Umbilical cord (tissue), 2 donors: ENCODE measurements around the gene ATP5F1E. TPM values are rescaled to one million over a fixed set of nuclear protein-coding genes. Genes with fewer than 3 reads are reported as not detected.
"Not testable (repeated sequence)": the region's sequence is repeated elsewhere in the genome, so short reads cannot be mapped to it uniquely, and the experiment has no call there.

Experiments used
- DNase-seq: peaks from one replicate; pipeline ENCODE4 v3.0.0-alpha.2; 2015; ENCODE audit warnings: low spot score
- total RNA-seq: library from RNA; depleted of rRNA; stranded (reverse); fragments of >200 nt; gene quantifications from one replicate; pipeline ENCODE4 v1.2.3, GENCODE V29; 2014; ENCODE audit warnings: low replicate concordance; ENCODE audit not compliant: insufficient read depth

Gene ATP5F1E
- total RNA-seq, 1 donor from 2014 or later: 34.7 TPM

DNA sequence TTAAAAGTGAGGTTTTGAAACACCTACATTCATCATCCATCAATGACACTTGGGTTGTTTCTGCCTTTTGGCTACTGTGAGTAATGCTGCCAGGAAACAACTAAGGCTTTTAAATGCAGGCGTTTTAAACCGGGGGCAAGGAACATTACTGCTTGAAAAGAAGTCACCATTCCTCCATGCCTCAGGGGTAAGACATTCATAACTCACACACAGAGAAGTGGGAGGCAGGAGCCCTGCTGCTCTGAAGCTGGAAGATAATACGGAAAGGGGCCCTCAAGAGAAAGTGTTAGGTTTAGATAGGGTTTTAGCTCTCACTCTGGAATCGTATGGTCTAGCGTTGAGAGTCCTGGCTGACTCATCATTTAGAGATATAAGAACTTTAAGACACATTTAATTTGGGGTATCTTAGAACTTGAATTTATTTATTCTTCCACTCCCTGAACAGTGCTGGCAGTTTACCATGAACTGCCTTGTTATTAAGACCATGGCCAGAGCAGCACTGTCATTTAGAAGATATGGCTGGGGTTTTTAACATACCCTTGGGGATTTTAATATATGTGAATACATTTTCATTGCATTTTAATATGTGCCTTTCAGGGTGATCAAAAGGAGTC is 11.1 kb downstream of the ATP5F1E start:
- peak; percentile 50 for DNase-seq

- no peak for DNase-seq
These were observed 12.9 kb downstream of the ATP5F1E start, which contains the start of gene TUBB1 for GRCh38 chr20:59019217-59019616. Gene TUBB1 (plus strand): TSS chr20:59019429. CDS start chr20:59019523, 94 bp downstream.

DNA sequence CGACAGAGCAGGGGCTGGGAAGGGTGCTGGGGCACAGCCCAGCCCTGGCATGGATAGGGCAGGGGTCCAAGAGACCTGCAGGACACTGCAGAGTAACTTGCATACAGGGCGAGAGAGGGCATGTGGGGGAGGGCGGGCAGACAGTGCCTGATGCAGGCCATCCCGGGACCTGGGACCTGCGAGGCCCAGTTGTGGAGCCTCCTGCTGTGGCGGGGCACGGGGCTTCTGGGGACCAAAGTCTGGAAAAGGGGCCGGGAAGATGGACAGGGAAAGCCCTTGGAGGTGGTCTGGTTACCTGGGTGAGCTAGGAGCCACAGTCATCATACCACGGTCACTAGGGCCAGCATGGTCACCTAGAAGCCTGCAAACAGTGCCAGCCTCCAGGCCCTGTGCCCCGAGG is 13.3 kb downstream of the ATP5F1E start:
- no peak for DNase-seq

GRCh38 chr20:59017493-59018231 is 14.5 kb downstream of the ATP5F1E start:
- DNase-seq: no peak

GRCh38 chr20:59016795-59017492 is 15.2 kb downstream of the ATP5F1E start:
- no peak for DNase-seq

GRCh38 chr20:59015812-59016711 is 16.1 kb downstream of the ATP5F1E start:
- DNase-seq: no peak

GRCh38 chr20:59015411-59015810 is 16.7 kb downstream of the ATP5F1E start:
- no peak for DNase-seq

GRCh38 chr20:59014680-59015389 is 17.3 kb downstream of the ATP5F1E start:
- no peak for DNase-seq

DNA sequence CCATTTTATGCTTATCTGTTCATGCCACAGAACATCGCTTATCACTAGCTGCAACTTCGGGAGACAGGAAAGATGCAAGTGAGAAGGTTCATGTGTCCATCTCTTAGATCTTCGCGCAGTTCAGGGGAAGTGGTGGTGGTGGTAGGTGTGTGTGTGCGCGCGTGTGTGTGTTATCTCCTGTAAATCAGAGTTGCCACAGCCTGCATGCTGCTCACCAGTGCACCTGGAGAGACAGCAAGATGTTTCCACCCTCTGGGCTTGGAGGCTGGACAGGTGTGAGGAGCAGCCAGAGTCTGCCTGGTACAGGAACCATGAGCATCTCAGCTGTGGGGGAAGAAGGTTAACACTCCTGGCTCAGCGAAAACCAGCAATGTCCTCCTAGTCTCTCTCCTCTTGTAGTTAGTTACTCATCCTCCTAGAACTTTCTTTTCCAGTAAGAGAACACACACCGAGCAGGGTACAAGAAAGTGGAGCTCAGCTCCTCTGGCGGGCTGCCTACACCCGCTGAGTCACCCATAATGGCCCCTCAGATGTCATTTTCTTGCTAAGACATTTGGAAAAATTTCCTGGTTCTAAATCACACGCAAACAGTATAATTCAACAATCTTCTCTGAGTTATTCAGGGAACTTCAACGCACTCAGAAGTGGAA is 18.1 kb downstream of the ATP5F1E start:
- peak; percentile 20 for DNase-seq

- DNase-seq: no peak
These were observed 18.8 kb downstream of the ATP5F1E start for GRCh38 chr20:59013031-59013951.

- not testable (repeated sequence) for DNase-seq
These were observed 20.3 kb downstream of the ATP5F1E start for GRCh38 chr20:59011874-59012157.

DNA sequence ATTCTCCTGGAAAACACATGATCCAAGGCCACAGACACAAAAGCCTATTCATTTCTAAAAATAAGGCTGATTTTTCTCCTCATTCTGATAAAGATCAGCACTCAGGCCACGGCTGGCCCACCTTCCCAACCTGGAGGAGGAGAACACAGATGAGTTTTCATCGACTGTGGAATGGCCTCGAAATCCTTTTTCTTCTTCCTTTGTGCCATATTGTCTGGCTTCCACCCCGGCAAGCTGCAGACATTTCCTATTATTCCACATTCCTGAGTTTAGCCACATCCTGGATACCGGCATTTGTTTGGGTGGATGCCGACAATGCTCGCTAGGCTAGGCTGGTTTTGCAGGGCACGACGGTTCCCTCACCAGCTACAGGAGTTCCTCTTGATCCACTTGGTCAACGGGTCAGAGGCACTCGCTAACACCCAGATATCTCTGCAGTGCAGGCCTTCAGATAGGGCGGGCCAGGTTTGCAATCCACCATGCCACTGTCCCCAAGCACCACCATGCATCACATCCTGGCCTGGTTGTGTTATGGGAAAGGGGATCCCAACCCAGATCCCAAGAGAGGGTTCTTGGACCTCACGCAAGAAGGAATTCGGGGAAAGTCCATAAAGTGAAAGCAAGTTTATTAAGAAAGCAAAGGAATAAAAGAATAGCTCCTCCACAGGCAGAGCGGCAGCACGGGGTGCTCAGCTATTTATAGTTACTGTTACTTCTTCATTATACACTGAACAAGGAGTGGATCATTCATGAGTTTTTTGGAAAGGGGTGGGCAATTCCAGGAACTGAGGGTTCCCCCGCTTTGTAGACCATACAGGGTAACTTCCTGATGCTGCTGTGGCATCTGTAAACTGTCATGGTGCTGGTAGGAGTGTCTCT is 20.9 kb downstream of the ATP5F1E start:
- peak; percentile 37 for DNase-seq

- DNase-seq: peak; percentile 28
These were observed 21.7 kb downstream of the ATP5F1E start for GRCh38 chr20:59010321-59010994.

DNA sequence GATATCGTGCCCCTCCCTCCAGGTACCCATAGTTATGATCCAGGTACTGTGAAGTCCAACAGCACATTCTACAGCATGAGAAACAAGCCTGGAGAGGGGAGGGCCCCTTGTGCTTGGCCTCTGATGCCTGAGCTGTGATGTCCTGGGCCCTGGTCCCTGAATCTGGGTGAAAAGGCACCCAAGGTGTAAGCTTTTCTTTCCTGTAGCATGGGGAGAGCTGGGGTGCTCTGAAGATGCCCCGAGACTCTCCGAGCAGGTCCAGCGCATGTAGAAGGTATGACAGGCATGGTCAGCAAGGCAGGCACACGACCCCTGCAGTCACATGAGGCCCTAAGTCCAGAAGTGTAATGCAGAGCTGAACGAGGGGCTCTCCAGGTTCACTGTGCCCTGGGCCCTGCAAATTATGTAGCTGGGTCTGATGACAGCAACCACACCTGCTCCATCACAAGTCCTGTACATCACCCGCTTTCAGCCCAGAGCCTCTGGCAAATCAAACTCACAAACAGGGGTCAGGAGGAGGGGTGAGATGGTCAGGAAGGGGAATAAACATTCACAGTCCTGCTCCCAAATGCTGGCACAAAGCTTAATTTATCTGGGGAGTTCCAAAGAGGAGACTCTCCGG is 23.3 kb downstream of the ATP5F1E start:
- DNase-seq: no peak

DNA sequence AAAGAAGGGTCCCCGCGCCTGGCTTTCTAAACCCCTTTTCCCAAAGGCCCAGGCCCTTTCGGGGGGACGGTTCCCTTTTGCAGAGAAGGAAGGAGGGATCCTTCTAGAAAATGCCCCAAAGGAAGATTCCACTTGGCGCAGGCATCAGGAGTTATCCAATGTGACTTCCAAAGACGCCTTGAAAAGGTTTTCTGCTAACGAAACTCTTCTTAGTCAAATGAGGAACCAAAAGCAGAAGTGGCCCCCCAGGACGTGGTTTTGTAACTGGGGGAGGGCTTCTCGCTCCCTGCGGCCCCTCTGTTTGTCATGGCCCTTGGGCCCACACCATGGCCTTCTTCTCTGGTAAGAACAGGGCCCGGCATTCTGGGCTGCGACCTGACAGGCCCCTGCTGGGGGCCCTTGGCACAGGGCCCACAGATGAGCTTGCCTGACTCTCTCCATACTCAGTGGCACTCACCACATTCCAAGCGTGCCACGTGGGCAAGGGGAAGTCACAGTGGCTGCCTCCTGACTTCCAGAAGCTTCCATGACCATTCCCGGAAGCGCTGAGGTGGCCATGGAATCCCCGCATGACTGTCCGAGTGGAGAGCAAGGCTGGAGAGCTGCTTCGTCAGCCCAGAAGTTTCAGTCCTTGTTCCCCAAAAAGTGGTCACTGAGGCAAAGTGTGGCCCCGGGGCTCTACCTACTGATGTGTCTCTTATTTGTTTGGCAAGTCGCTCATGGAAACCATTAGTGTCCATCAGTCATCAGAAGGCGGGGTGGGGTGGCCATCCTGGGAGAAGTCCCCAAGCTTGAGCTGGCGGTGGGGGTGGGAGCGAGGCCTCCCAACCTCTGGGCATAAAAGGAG is 24.2 kb downstream of the ATP5F1E start:
- peak; percentile 25 for DNase-seq

GRCh38 chr20:59006864-59007664 is 25.1 kb downstream of the ATP5F1E start, which contains the start of gene CTSZ:
Gene CTSZ (minus strand): TSS chr20:59007254. CDS start chr20:59007128, 126 bp downstream.
- DNase-seq: peak; percentile 44
